PC-9 (cell line): ENCODE results near the gene TUBGCP2. TPM values are rescaled to one million over a fixed set of nuclear protein-coding genes. Genes with fewer than 3 reads are reported as not detected.

Experiments
- BruUV-seq: library from RNA; stranded (reverse); fragments of 400-500 nt; replicated peaks from 2 replicates; lab custom pipeline; 2021; lab: Mats Ljungman, UMichigan
- CTCF ChIA-PET: fragments of 300-600 bp; sonication (Branson Sonifier 250); formaldehyde crosslinking; loops from one replicate; lab custom pipeline; 2022; ENCODE audit warnings: antibody characterized with exemption; lab: Charles Lee
- POLR2A ChIA-PET: fragments of 300-600 bp; sonication (Branson Sonifier 250); formaldehyde crosslinking; loops from one replicate; lab custom pipeline; 2022; ENCODE audit warnings: antibody characterized with exemption; ENCODE audit not compliant: unreplicated experiment; lab: Charles Lee
- DNase-seq, 2 experiments: peaks; one replicate each; pipeline versions ENCODE4 v3.0.0 to v3.0.0-alpha.2; 2015 to 2022; ENCODE audit warnings: mixed read lengths in 1 of 2
- H2AFZ ChIP-seq: fragments of 200-600 bp; sonication (generic); 2 replicates; pipeline ENCODE4 v1.8.1; 2017; ENCODE audit warnings: antibody characterized with exemption
- H3F3A ChIP-seq: fragments of 200-600 bp; sonication (generic); 2 replicates; pipeline ENCODE4 v1.8.1; 2017; ENCODE audit warnings: antibody characterized with exemption, mild to moderate bottlenecking, low read depth; ENCODE audit not compliant: insufficient read depth
- H3K27ac ChIP-seq: fragments of 200-600 bp; sonication (generic); 2 replicates; pipeline ENCODE4 v1.6.1; 2016; ENCODE audit warnings: mixed run types
- H3K27me3 ChIP-seq: fragments of 200-600 bp; sonication (generic); 2 replicates; pipeline ENCODE4 v1.6.1; 2016; ENCODE audit warnings: low read depth, mixed run types; ENCODE audit not compliant: insufficient read depth
- H3K36me3 ChIP-seq: fragments of 200-600 bp; sonication (generic); 2 replicates; pipeline ENCODE4 v1.6.1; 2016; ENCODE audit warnings: low read depth, mixed run types
- H3K4me1 ChIP-seq: fragments of 200-600 bp; sonication (generic); replicated peaks from 2 replicates; pipeline ENCODE4 v1.6.1; 2016; ENCODE audit warnings: mixed run types; ENCODE audit not compliant: insufficient read depth
- H3K4me2 ChIP-seq: fragments of 200-600 bp; sonication (generic); 2 replicates; pipeline ENCODE4 v1.6.1; 2017; ENCODE audit warnings: mixed run types
- H3K4me3 ChIP-seq: fragments of 200-600 bp; sonication (generic); 2 replicates; pipeline ENCODE4 v1.6.1; 2016; ENCODE audit warnings: mixed run types
- H3K79me2 ChIP-seq: fragments of 200-600 bp; sonication (generic); 2 replicates; pipeline ENCODE4 v1.6.1; 2017; ENCODE audit warnings: low read depth, mixed run types
- H3K9me2 ChIP-seq: fragments of 200-600 bp; sonication (generic); 2 replicates; pipeline ENCODE4 v1.8.1; 2017; ENCODE audit warnings: mild to moderate bottlenecking; ENCODE audit not compliant: insufficient read depth
- H3K9me3 ChIP-seq: fragments of 200-600 bp; sonication (generic); 2 replicates; pipeline ENCODE4 v1.8.1; 2016; ENCODE audit warnings: low read depth; ENCODE audit not compliant: insufficient read depth
- H4K20me1 ChIP-seq: fragments of 200-600 bp; sonication (generic); 2 replicates; pipeline ENCODE4 v1.8.1; 2017; ENCODE audit not compliant: insufficient read depth
- EZH2 ChIP-seq: fragments of 200-600 bp; sonication (generic); IDR thresholded peaks from 2 replicates; pipeline ENCODE4 v1.8.0; 2017; ENCODE audit warnings: antibody characterized with exemption, low read depth
- intact Hi-C: fragments of 100-400 bp; cut with micrococcal nuclease; formaldehyde crosslinking; loops from one replicate; pipeline ENCODE4 v1.10.0; 2022; ENCODE audit not compliant: unreplicated experiment
- total RNA-seq: library from RNA; stranded (reverse); gene quantifications from 2 replicates; pipeline ENCODE4 v1.2.3, GENCODE V29; 2021
- TF ChIP-seq, protein P1 (sequence below): fragments of 200-600 bp; sonication (generic); conservative IDR thresholded peaks from 2 replicates; pipeline ENCODE4 v1.6.1; 2017; ENCODE audit warnings: mixed run types, antibody characterized with exemption, mild to moderate bottlenecking, moderate library complexity

TUBGCP2 gene
- total RNA-seq, 1 experiment from 2014 or later = 52.8 TPM

DNA sequence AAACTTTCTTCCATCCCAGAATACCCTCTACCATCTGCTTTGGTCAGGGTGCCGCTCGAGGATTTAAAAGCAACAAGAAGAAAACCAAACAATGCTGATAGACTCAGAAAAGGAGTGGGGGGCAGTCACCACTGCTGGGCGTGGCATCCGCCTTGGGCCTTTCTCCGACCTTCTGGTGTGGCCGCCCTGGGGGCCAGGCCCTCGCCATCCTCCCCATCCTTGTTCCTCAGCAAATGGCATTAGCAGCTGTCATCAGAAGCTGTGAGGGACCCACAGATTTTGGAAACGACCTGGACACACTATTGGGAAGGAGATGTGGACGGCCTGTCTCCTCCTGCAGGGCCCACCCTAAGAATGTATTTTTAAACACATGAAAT is 4.1 kb upstream of the TUBGCP2 start:
- no peaks in the 10 kb centered on the region for H3K27me3 ChIP-seq
- intact Hi-C loops = no loop called here
- H3K27ac ChIP-seq = no peak overlapping the region
- no TSS peak for BruUV-seq
- no peak overlapping the region for H2AFZ ChIP-seq
- ChIA-PET POLR2A (no interaction called here), CTCF (no interaction called here)
- H3K4me2 ChIP-seq = no peak overlapping the region
- peaks cover 7% of the 10 kb centered on the region for H3K79me2 ChIP-seq
- H3F3A ChIP-seq = no peaks in the 10 kb centered on the region
- H3K4me1 ChIP-seq = 0 out of 2 replicates have a peak, but pooled peaks cover 4% of the 10 kb centered on the region
- no peaks in the 10 kb centered on the region for H3K9me3 ChIP-seq
- H3K9me2 ChIP-seq = no peaks in the 10 kb centered on the region
- no peak overlapping the region for H3K4me3 ChIP-seq
- no peaks in the 10 kb centered on the region for H3K36me3 ChIP-seq
- TF ChIP-seq, protein P1, sequence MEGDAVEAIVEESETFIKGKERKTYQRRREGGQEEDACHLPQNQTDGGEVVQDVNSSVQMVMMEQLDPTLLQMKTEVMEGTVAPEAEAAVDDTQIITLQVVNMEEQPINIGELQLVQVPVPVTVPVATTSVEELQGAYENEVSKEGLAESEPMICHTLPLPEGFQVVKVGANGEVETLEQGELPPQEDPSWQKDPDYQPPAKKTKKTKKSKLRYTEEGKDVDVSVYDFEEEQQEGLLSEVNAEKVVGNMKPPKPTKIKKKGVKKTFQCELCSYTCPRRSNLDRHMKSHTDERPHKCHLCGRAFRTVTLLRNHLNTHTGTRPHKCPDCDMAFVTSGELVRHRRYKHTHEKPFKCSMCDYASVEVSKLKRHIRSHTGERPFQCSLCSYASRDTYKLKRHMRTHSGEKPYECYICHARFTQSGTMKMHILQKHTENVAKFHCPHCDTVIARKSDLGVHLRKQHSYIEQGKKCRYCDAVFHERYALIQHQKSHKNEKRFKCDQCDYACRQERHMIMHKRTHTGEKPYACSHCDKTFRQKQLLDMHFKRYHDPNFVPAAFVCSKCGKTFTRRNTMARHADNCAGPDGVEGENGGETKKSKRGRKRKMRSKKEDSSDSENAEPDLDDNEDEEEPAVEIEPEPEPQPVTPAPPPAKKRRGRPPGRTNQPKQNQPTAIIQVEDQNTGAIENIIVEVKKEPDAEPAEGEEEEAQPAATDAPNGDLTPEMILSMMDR = no peak
- TF ChIP-seq EZH2 = no peak
- H4K20me1 ChIP-seq = no peaks in the 10 kb centered on the region; the same call in 1 of the 2 replicates
- DNase-seq = no peak

DNA sequence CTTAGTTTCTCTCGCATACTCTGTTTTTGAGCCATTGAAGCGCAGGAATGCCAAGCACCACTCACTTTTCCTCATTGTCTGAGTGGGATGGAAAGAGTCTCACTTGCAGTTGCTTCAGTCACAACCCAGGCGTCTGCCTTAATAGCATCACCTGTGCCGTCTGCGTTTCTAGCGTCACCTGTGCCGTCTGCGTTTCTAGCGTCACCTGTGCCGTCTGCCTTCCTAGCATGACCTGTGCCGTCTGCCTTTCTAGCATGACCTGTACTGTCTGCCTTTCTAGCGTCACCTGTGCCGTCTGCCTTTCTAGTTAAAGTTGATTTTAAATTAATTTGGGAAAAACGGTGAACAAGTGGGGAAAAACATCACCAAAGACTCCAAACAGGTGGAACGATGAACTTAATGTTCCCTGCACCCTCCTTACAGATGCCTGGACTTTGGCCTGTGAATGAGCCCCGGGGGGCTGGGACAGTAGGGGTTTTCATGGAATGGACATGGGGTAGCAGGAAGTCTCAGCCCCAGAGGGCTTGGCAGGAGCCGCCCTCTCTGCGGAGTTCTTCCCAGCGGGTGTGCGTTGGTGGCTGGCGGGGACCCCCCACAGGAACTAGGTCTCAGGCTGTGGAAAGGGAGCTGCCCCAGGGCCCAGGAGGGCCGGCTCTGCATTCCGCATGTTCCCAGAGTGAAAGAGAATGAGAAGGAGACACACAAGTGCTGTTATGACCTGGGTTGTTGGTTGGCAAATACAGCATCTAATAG is 3.5 kb upstream of the TUBGCP2 start:
- no peak overlapping the region for H3K4me3 ChIP-seq
- peaks cover 12% of the 10 kb centered on the region for H3K79me2 ChIP-seq
- peaks cover 9% of the 10 kb centered on the region for H3K4me1 ChIP-seq
- no peaks in the 10 kb centered on the region for H3F3A ChIP-seq
- no peak overlapping the region for H3K27ac ChIP-seq
- H3K9me3 ChIP-seq = no peaks in the 10 kb centered on the region
- H4K20me1 ChIP-seq = peaks cover 4% of the 10 kb centered on the region
- ChIA-PET POLR2A (no interaction called here), CTCF (no interaction called here)
- DNase-seq = no peak
- no peaks in the 10 kb centered on the region for H3K36me3 ChIP-seq
- H3K9me2 ChIP-seq = no peaks in the 10 kb centered on the region
- intact Hi-C loops = no loop called here
- no peak overlapping the region for H3K4me2 ChIP-seq
- no peak overlapping the region for H2AFZ ChIP-seq
- no TSS peak for BruUV-seq
- H3K27me3 ChIP-seq = no peaks in the 10 kb centered on the region
- no peak for TF ChIP-seq EZH2
- TF ChIP-seq, protein P1 = no peak

DNA sequence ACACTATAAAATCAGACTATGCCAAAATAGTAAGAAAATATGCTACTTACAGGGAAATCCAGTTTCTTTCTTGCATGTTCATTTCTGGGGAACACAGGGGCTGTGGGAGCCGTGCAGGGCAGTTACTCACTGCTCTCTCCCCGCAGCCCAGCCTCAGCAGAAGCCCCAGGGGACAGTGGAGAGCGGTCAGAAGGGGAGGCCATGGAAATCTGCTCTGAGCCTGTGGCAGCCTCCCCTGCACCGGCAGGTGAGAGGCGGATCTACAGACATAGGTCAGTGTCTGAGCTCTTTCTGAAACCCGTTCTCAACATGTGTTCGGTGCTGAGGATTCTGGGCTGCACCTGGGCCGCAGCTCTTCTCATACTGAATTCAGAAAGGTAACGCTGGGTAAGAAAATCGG is 2.9 kb upstream of the TUBGCP2 start:
- no peak overlapping the region for H2AFZ ChIP-seq
- no peaks in the 10 kb centered on the region for H3F3A ChIP-seq
- DNase-seq = no peak
- no peaks in the 10 kb centered on the region for H3K9me2 ChIP-seq
- ChIA-PET POLR2A (no interaction called here), CTCF (no interaction called here)
- BruUV-seq = no TSS peak
- H3K9me3 ChIP-seq = no peaks in the 10 kb centered on the region
- peaks cover 19% of the 10 kb centered on the region for H3K79me2 ChIP-seq
- intact Hi-C loops = no loop called here
- no peaks in the 10 kb centered on the region for H3K36me3 ChIP-seq
- H3K4me3 ChIP-seq = no peak overlapping the region
- H3K27ac ChIP-seq = no peak overlapping the region
- H4K20me1 ChIP-seq = peaks cover 8% of the 10 kb centered on the region
- H3K4me1 ChIP-seq = peaks cover 11% of the 10 kb centered on the region
- no peak for TF ChIP-seq EZH2
- TF ChIP-seq, protein P1 = no peak
- H3K4me2 ChIP-seq = no peak overlapping the region
- no peaks in the 10 kb centered on the region for H3K27me3 ChIP-seq
